ENCODE data around the gene TWIST2.

Gene TWIST2

GRCh38 chr2:238863749-238864206 lies 15.9 kb downstream of the TWIST2 start:
- no peak overlapping the region for H3K4me3 ChIP-seq (ENCODE audit: control insufficient read depth, low read depth, low read length)
- DNase-seq (ENCODE audit: low read depth) = no peak
- TF ChIP-seq, protein P1, sequence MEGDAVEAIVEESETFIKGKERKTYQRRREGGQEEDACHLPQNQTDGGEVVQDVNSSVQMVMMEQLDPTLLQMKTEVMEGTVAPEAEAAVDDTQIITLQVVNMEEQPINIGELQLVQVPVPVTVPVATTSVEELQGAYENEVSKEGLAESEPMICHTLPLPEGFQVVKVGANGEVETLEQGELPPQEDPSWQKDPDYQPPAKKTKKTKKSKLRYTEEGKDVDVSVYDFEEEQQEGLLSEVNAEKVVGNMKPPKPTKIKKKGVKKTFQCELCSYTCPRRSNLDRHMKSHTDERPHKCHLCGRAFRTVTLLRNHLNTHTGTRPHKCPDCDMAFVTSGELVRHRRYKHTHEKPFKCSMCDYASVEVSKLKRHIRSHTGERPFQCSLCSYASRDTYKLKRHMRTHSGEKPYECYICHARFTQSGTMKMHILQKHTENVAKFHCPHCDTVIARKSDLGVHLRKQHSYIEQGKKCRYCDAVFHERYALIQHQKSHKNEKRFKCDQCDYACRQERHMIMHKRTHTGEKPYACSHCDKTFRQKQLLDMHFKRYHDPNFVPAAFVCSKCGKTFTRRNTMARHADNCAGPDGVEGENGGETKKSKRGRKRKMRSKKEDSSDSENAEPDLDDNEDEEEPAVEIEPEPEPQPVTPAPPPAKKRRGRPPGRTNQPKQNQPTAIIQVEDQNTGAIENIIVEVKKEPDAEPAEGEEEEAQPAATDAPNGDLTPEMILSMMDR (conservative IDR thresholded peaks at IDR 0.05; ENCODE audit: control insufficient read depth, insufficient read depth, low read depth, low read length) = no peak

DNA sequence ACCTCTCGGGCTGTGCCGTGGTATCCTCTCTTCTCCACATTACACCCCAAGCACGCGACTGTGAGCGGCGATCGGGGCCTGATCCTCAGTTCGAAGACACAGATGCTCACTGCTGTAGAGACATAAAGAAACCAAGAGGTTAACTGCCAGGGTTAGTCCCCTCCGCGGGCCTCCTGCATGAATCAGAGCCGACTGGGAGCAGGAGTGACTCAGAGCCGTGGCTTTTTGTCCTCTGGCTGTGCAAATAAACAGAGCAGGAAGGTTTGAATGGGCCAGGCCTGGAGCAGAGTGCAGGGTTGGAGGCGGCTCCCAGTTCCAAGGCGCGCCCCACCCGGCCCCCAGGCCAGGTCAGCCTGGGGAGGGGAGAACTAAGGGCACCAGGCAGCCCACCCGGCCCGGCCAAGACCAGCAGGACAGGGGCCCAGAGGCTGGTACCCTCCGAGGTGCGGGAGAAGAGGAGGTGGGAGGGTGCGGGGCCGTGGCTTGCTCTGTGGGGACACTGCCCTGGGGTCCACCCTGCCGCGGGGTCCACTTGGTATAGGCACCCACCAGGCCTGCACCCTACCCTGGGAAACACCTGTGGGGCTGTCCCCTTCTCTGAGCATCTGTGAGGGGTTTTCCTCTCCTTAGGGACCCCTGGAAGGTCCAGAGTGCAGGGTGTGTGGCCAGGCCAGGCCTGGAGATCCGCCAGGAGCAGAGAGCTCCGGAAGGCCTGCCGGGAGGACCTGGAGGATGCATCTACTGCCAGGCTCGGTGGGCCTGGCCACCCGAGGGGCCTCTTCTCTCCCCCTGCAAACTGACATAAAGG lies 16.5 kb downstream of the TWIST2 start:
- peak; percentile 99 for DNase-seq (ENCODE audit: low read depth)
- TF ChIP-seq, protein P1 (conservative IDR thresholded peaks at IDR 0.05; ENCODE audit: control insufficient read depth, insufficient read depth, low read depth, low read length) = no peak
- no peak overlapping the region for H3K4me3 ChIP-seq (ENCODE audit: control insufficient read depth, low read depth, low read length)

- TF ChIP-seq, protein P1 (conservative IDR thresholded peaks at IDR 0.05; ENCODE audit: control insufficient read depth, insufficient read depth, low read depth, low read length) = no peak
- no peak overlapping the region for H3K4me3 ChIP-seq (ENCODE audit: control insufficient read depth, low read depth, low read length)
- DNase-seq (ENCODE audit: low read depth) = no peak
Measured at GRCh38 chr2:238865015-238865719, 17.3 kb downstream of the TWIST2 start.

- DNase-seq (ENCODE audit: low read depth) = no peak
- TF ChIP-seq, protein P1 (conservative IDR thresholded peaks at IDR 0.05; ENCODE audit: control insufficient read depth, insufficient read depth, low read depth, low read length) = no peak
Measured at GRCh38 chr2:238865744-238866355, 18.0 kb downstream of the TWIST2 start.

DNA sequence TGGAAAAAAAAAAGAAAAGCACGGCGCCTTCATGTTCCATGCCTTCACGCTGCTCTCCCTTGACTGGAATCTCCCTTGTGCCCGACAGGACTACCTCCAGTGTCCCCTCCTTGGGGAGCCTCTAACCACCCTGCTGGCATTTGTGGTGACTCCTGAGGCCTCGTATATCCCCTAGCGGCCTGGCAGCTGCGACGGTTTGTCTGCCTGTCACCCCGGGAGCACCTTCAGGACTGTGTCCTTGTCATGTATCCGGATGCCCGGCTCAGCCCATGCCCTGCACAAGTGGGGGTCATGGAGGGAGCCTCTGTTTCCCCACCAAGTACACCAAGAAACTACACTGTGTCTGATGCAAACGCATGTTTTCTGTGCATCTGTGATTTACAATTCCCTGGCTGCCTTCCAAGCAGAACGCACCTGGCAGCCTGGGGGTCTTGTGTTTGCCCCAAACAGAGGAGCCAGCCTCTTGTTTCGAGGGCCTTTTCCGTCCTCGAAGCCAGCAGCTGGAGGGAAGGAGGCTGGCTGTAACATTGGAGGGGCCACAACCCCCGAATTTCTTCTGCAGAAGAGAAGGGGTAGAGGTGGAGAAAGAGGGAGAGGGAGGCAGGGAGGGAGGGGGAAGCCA lies 18.9 kb downstream of the TWIST2 start:
- no peak for DNase-seq (ENCODE audit: low read depth)
- TF ChIP-seq, protein P1 (conservative IDR thresholded peaks at IDR 0.05; ENCODE audit: control insufficient read depth, insufficient read depth, low read depth, low read length) = no peak
- H3K4me3 ChIP-seq (ENCODE audit: control insufficient read depth, low read depth, low read length) = no peak overlapping the region

More at GRCh38 chr2:238865744-238866355, 18.0 kb downstream of the TWIST2 start:
- H3K4me3 ChIP-seq (ENCODE audit: control insufficient read depth, low read depth, low read length) = no peak overlapping the region

DNA sequence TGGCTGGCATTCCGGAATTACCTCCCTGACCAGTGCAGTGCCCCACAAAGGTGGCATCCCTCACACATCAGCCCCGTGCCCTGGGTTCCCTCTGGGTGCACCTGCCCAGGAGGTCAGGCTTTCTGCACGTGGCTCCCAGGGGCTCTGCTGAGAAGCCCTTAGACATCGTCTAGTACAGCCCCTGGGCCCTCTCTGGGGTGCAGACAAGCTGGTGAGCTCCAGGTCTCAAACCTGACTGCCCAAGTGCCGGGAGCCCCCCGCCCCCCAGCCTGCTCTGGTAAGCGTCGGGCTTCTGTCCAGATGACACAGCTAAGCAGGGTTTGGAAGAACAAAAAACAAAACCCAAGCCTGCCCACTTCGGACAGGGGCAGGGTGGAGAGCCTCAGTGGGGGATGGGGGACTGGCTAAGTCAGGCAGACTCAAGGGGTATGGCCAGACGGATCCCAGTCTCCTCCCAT lies 20.2 kb downstream of the TWIST2 start:
- DNase-seq (ENCODE audit: low read depth) = peak; percentile 82
- H3K4me3 ChIP-seq (ENCODE audit: control insufficient read depth, low read depth, low read length) = no peak overlapping the region
- TF ChIP-seq, protein P1 (conservative IDR thresholded peaks at IDR 0.05; ENCODE audit: control insufficient read depth, insufficient read depth, low read depth, low read length) = no peak
